Caco-2 (cell line): ENCODE measurements around the gene RGMA. TPM values are rescaled to one million over a fixed set of nuclear protein-coding genes. Genes with fewer than 3 reads are reported as not detected.

Experiments
- BruUV-seq: library from RNA; stranded (reverse); fragments of 400-500 nt; replicated peaks from 2 replicates; lab custom pipeline; 2021; lab: Mats Ljungman, UMichigan
- CTCF ChIA-PET: fragments of 300-600 bp; sonication (Branson Sonifier 250); formaldehyde crosslinking; loops from one replicate; lab custom pipeline; 2022; ENCODE audit warnings: antibody characterized with exemption; lab: Charles Lee
- POLR2A ChIA-PET: fragments of 300-600 bp; sonication (Branson Sonifier 250); formaldehyde crosslinking; loops from one replicate; lab custom pipeline; 2022; ENCODE audit warnings: antibody characterized with exemption; lab: Charles Lee
- DNase-seq, 2 experiments: peaks; one replicate each; pipeline versions ENCODE4 v3.0.0 to v3.0.0-alpha.2; 2020 to 2022
- H3K27me3 ChIP-seq: replicated peaks from 2 replicates; pipeline ENCODE4 v1.6.0; 2011; ENCODE audit warnings: low read length; ENCODE audit not compliant: control insufficient read depth, insufficient read depth
- H3K36me3 ChIP-seq: 2 replicates; pipeline ENCODE4 v1.5.1; 2011; ENCODE audit warnings: low read length; ENCODE audit not compliant: control insufficient read depth, insufficient read depth
- H3K4me1 ChIP-seq: fragments of 250-450 bp; sonication (Bioruptor Pico); 2 replicates; pipeline ENCODE4 v1.5.1; 2020; ENCODE audit warnings: mild to moderate bottlenecking
- H3K4me3 ChIP-seq: 2 replicates; pipeline ENCODE4 v1.5.1; 2011; ENCODE audit warnings: low read depth, mild to moderate bottlenecking, control low read depth, low read length
- H3K9me3 ChIP-seq: fragments of 250-450 bp; sonication (Bioruptor Pico); 2 replicates; pipeline ENCODE4 v1.5.1; 2020; ENCODE audit warnings: mild to moderate bottlenecking, moderate library complexity
- H3K27ac Mint-ChIP-seq: one replicate; pipeline ENCODE4 v1.8.0; 2022; ENCODE audit warnings: mixed read lengths; ENCODE audit not compliant: unreplicated experiment
- H3K27me3 Mint-ChIP-seq: one replicate; pipeline ENCODE4 v1.8.0; 2022; ENCODE audit warnings: mixed read lengths; ENCODE audit not compliant: insufficient read depth, unreplicated experiment
- H3K36me3 Mint-ChIP-seq: one replicate; pipeline ENCODE4 v1.8.0; 2022; ENCODE audit warnings: mild to moderate bottlenecking, mixed read lengths; ENCODE audit not compliant: insufficient read depth, unreplicated experiment
- H3K4me1 Mint-ChIP-seq: one replicate; pipeline ENCODE4 v1.8.0; 2022; ENCODE audit warnings: low read depth, mixed read lengths; ENCODE audit not compliant: unreplicated experiment
- H3K4me3 Mint-ChIP-seq: one replicate; pipeline ENCODE4 v1.8.0; 2022; ENCODE audit warnings: mild to moderate bottlenecking, moderate library complexity, mixed read lengths; ENCODE audit not compliant: unreplicated experiment
- H3K9me3 Mint-ChIP-seq: one replicate; pipeline ENCODE4 v1.8.0; 2022; ENCODE audit warnings: mixed read lengths; ENCODE audit not compliant: unreplicated experiment
- CTCF ChIP-seq, 2 experiments: fragments of 200-600 bp in 1 of 2; IDR thresholded peaks; 1 replicate in 1 of 2; 2 replicates in 1 of 2; pipeline versions ENCODE4 v1.5.1 to v1.8.0; 2011 to 2022; ENCODE audit warnings: antibody characterized with exemption in 1 of 2, control low read depth in 1 of 2, inconsistent platforms in 1 of 2, low read depth in 1 of 2, low read length in 1 of 2, mild to moderate bottlenecking in 1 of 2, moderate library complexity in 1 of 2; ENCODE audit not compliant: insufficient read depth in 1 of 2, severe bottlenecking in 1 of 2, unreplicated experiment in 1 of 2
- intact Hi-C: fragments of 100-400 bp; cut with micrococcal nuclease; formaldehyde crosslinking; loops from one replicate; pipeline ENCODE4 v1.10.0; 2022; ENCODE audit not compliant: unreplicated experiment
- total RNA-seq: library from RNA; stranded (reverse); gene quantifications from 2 replicates; pipeline ENCODE4 v1.2.3, GENCODE V29; 2022

Gene RGMA
- total RNA-seq, 1 experiment from 2014 or later, result 4.5 TPM

- no peak for TF ChIP-seq CTCF (IDR thresholded peaks at IDR 0.05; ENCODE audit: insufficient read depth in 1 of 2, low read depth in 1 of 2, low read length in 1 of 2, severe bottlenecking in 1 of 2, unreplicated experiment in 1 of 2)
- H3K27ac Mint-ChIP-seq, result no peak overlapping the region
- H3K4me1 Mint-ChIP-seq, result no peaks in the 10 kb centered on the region
- H3K4me3 Mint-ChIP-seq, result no peak overlapping the region
- no peaks in the 10 kb centered on the region for H3K27me3 Mint-ChIP-seq
- CTCF ChIA-PET, result interaction anchor here (0.8 kb wide), 1 partner anchor 13 kb away, joined by 3 read pairs; no protein-coding TSS in a partner anchor
- intact Hi-C loops, result no loop called here
- Histone ChIP-seq H3K4me3 (no peak overlapping the region), H3K4me1 (no peaks in the 10 kb centered on the region), H3K9me3 (no peaks in the 10 kb centered on the region), H3K27me3 (no peaks in the 10 kb centered on the region), H3K36me3 (peaks cover 4% of the 10 kb centered on the region)
- no peaks in the 10 kb centered on the region for H3K9me3 Mint-ChIP-seq
- BruUV-seq, result no TSS peak
- POLR2A ChIA-PET, result no interaction called here
- H3K36me3 Mint-ChIP-seq, result peaks cover 99% of the 10 kb centered on the region
- DNase-seq, result no peak
These were observed 71.5 kb downstream of the RGMA start for GRCh38 chr15:93017526-93017925.

GRCh38 chr15:93012786-93013185 lies 76.2 kb downstream of the RGMA start:
- Histone ChIP-seq H3K36me3 (peaks cover 3% of the 10 kb centered on the region), H3K4me1 (no peaks in the 10 kb centered on the region), H3K9me3 (no peaks in the 10 kb centered on the region), H3K4me3 (no peak overlapping the region), H3K27me3 (no peaks in the 10 kb centered on the region)
- no peaks in the 10 kb centered on the region for H3K9me3 Mint-ChIP-seq
- no peaks in the 10 kb centered on the region for H3K27me3 Mint-ChIP-seq
- no peaks in the 10 kb centered on the region for H3K4me1 Mint-ChIP-seq
- ChIA-PET POLR2A (no interaction called here), CTCF (no interaction called here)
- H3K27ac Mint-ChIP-seq, result no peak overlapping the region
- intact Hi-C loops, result no loop called here
- no peak for TF ChIP-seq CTCF (IDR thresholded peaks at IDR 0.05; ENCODE audit: insufficient read depth in 1 of 2, low read depth in 1 of 2, low read length in 1 of 2, severe bottlenecking in 1 of 2, unreplicated experiment in 1 of 2)
- BruUV-seq, result no TSS peak
- DNase-seq, result no peak
- no peak overlapping the region for H3K4me3 Mint-ChIP-seq
- H3K36me3 Mint-ChIP-seq, result peaks cover 99% of the 10 kb centered on the region

- intact Hi-C loops, result no loop called here
- no TSS peak for BruUV-seq
- ChIA-PET POLR2A (no interaction called here), CTCF (no interaction called here)
- Mint-ChIP-seq H3K4me1 (no peaks in the 10 kb centered on the region), H3K27ac (no peak overlapping the region), H3K9me3 (no peaks in the 10 kb centered on the region), H3K36me3 (peaks cover 98% of the 10 kb centered on the region), H3K4me3 (no peak overlapping the region), H3K27me3 (no peaks in the 10 kb centered on the region)
- Histone ChIP-seq H3K36me3 (peaks cover 4% of the 10 kb centered on the region; the same call in 1 of the 2 replicates), H3K9me3 (no peaks in the 10 kb centered on the region), H3K4me1 (no peaks in the 10 kb centered on the region), H3K4me3 (no peak overlapping the region), H3K27me3 (no peaks in the 10 kb centered on the region)
- DNase-seq, result no peak
- no peak for TF ChIP-seq CTCF (IDR thresholded peaks at IDR 0.05; ENCODE audit: insufficient read depth in 1 of 2, low read depth in 1 of 2, low read length in 1 of 2, severe bottlenecking in 1 of 2, unreplicated experiment in 1 of 2)
These were observed 81.0 kb downstream of the RGMA start for GRCh38 chr15:93007994-93008393.
